Measurements from ENCODE around the gene RPS6KA2.

Gene RPS6KA2

DNA sequence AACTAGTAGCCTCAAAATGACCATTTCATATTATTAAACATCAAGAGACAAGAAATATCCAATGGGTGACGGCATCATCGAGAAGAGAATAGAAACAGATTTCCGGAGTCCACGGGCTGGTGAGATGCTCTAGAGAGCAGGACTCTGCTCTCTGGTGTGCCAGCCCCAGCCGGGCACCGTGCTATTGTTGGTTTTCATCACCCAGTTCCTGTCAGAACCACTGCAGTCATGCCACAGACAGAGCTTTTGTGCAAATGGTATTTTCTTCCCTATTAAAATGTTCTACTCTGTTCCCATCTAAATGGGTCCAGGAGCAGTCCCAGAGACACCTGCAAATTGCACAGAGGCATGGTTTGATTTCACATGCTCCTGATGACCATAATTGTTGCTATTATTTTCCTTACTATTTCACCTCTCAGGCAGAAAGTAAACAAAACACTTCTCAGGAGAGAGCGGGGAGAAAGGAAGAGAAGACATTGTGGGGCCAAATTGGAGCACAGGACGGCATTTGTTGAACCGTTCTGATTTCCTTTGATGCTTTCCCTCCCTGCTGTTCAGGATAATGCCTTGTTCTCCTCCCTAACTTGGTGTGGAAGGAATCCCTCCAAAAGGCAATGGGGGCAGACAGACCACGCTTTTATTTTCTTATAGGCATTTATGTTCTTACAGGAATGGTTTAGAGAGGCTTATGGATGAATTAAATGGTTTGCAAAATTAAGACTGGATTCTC lies 29.2 kb downstream of the RPS6KA2 start:
- TF ChIP-seq, protein P1, sequence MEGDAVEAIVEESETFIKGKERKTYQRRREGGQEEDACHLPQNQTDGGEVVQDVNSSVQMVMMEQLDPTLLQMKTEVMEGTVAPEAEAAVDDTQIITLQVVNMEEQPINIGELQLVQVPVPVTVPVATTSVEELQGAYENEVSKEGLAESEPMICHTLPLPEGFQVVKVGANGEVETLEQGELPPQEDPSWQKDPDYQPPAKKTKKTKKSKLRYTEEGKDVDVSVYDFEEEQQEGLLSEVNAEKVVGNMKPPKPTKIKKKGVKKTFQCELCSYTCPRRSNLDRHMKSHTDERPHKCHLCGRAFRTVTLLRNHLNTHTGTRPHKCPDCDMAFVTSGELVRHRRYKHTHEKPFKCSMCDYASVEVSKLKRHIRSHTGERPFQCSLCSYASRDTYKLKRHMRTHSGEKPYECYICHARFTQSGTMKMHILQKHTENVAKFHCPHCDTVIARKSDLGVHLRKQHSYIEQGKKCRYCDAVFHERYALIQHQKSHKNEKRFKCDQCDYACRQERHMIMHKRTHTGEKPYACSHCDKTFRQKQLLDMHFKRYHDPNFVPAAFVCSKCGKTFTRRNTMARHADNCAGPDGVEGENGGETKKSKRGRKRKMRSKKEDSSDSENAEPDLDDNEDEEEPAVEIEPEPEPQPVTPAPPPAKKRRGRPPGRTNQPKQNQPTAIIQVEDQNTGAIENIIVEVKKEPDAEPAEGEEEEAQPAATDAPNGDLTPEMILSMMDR (IDR thresholded peaks at IDR 0.05; ENCODE audit: control insufficient read depth, extremely low read depth, insufficient read depth) = no peak
- H3K4me3 ChIP-seq (ENCODE audit: low read depth, low read length) = no peak overlapping the region
- no peak for DNase-seq (ENCODE audit: low read depth)

DNA sequence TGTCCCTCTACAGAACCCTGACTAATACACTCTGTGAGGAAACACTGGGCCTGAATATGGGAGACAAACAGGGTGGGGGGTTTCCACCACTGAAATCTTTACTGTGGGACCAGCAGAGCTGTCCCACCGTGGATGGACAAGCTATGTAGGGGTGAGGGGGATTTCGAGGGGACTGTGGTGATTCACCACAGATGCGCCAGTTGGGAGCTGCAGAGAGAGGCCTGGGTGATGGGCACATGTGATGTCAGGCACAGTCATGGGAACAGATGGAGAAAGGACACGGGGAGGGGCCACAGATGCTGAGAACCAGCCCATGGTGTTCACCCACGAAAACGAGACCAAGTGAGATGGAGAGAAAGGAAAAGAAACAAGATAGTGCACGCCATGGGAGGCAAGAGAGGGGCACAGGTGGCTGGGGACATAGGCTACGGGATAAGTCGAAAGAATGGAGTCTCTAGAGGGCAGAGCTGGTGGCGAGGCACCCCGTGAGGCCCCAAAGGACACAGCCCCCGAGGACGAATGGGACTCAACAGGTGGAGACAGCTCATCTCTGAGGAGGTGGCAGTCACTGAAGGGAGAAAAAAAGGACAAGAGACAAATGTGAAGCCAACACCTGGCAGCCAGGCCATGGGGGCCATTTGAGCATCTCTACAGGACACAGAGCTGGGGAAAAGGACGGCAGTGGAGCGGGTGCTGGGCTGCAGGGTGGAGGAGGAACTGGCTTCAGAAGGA lies 30.1 kb downstream of the RPS6KA2 start:
- TF ChIP-seq, protein P1 (IDR thresholded peaks at IDR 0.05; ENCODE audit: control insufficient read depth, extremely low read depth, insufficient read depth) = no peak
- no peak for DNase-seq (ENCODE audit: low read depth)
- no peak overlapping the region for H3K4me3 ChIP-seq (ENCODE audit: low read depth, low read length)

- no peak overlapping the region for H3K4me3 ChIP-seq (ENCODE audit: low read depth, low read length)
- TF ChIP-seq, protein P1 (IDR thresholded peaks at IDR 0.05; ENCODE audit: control insufficient read depth, extremely low read depth, insufficient read depth) = no peak
- DNase-seq (ENCODE audit: low read depth) = no peak
These were observed 31.1 kb downstream of the RPS6KA2 start for GRCh38 chr6:166595949-166596348.

DNA sequence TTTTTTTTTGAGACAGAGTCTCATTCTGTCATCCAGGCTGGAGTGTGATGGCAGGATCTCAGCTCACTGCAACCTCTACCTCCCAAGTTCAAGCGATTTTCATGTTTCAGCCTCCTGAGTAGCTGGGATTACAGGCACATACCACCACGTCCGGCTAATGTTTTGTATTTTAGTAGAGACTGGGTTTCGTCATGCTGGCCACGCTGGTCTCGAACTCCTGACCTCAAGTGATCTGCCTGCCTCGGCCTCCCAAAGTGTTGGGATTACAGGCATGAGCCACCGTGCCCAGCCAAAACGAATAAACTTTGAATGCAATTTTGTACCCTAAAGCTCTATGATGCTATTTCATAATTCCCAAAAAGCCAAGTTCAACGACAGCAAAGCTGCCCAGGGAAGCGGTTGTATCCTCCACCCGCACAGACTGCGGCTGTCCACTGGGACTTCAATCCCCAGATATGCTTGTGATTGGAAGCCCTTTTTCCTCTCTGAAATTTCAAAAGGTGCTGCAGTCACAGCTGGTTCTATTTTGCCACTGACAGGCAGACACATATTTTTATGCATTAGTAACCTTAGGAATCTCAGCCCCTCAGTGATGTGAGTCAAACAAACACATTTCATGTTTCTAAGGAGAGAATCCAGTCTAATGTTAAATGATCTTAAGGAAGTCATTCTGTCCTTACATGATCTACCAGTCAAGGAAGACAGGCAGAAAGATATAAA lies 31.8 kb downstream of the RPS6KA2 start:
- H3K4me3 ChIP-seq (ENCODE audit: low read depth, low read length) = no peak overlapping the region
- DNase-seq (ENCODE audit: low read depth) = no peak
- TF ChIP-seq, protein P1 (IDR thresholded peaks at IDR 0.05; ENCODE audit: control insufficient read depth, extremely low read depth, insufficient read depth) = no peak

DNA sequence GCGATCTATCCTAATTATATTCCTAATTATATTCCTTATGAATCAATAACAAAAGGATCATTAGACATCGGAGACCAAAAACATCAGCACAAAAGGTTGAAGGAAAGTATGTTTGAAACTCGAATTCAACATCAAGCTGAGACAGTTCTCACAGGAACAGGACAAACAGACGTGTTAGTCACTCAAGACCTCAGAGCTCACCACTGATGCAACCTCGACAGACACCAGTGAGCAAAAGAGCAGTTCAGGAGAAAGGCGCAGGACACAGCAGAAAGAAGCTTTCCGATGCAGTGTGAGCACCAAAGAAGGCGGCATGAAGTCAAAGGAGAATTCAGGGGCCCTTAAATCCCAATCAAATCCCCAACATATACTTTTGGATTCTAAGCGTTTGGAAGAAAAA lies 34.2 kb downstream of the RPS6KA2 start:
- TF ChIP-seq, protein P1 (IDR thresholded peaks at IDR 0.05; ENCODE audit: control insufficient read depth, extremely low read depth, insufficient read depth) = no peak
- DNase-seq (ENCODE audit: low read depth) = no peak
- no peak overlapping the region for H3K4me3 ChIP-seq (ENCODE audit: low read depth, low read length)

- no peak overlapping the region for H3K4me3 ChIP-seq (ENCODE audit: low read depth, low read length)
- TF ChIP-seq, protein P1 (IDR thresholded peaks at IDR 0.05; ENCODE audit: control insufficient read depth, extremely low read depth, insufficient read depth) = no peak
- DNase-seq (ENCODE audit: low read depth) = no peak
These were observed 35.0 kb downstream of the RPS6KA2 start for GRCh38 chr6:166591961-166592520.

Measured in LNCaP clone FGC (cell line).